Fibroblast of gingiva (primary cell): Measurements from ENCODE around the gene ING5.
"Not testable (repeated sequence)": the region's sequence is repeated elsewhere in the genome, so short reads cannot be mapped to it uniquely, and the experiment has no call there.

ENCODE experiments used
- DNase-seq: peaks from one replicate; pipeline ENCODE4 v3.0.0-alpha.2; 2011; ENCODE audit warnings: low read depth

ING5 gene

GRCh38 chr2:241706537-241706936 lies 4.7 kb downstream of the ING5 start:
- no peak for DNase-seq

GRCh38 chr2:241708879-241709278 lies 7.0 kb downstream of the ING5 start:
- DNase-seq: no peak

GRCh38 chr2:241719093-241719492 lies 17.3 kb downstream of the ING5 start:
- no peak for DNase-seq

GRCh38 chr2:241720099-241720498 lies 18.3 kb downstream of the ING5 start:
- DNase-seq: no peak

GRCh38 chr2:241720560-241720959 lies 18.7 kb downstream of the ING5 start:
- DNase-seq: no peak

- DNase-seq: no peak
Measured at GRCh38 chr2:241721852-241722251, 20.0 kb downstream of the ING5 start.

GRCh38 chr2:241722896-241723454 lies 21.1 kb downstream of the ING5 start:
- no peak for DNase-seq

GRCh38 chr2:241724259-241724974 lies 22.6 kb downstream of the ING5 start:
- no peak for DNase-seq

GRCh38 chr2:241724975-241725870 lies 23.4 kb downstream of the ING5 start:
- DNase-seq: no peak

GRCh38 chr2:241726459-241726858 lies 24.6 kb downstream of the ING5 start:
- no peak for DNase-seq

GRCh38 chr2:241728000-241728399 lies 26.2 kb downstream of the ING5 start:
- no peak for DNase-seq

GRCh38 chr2:241728627-241729026 lies 26.8 kb downstream of the ING5 start:
- no peak for DNase-seq

GRCh38 chr2:241729868-241730267 lies 28.0 kb downstream of the ING5 start:
- no peak for DNase-seq

GRCh38 chr2:241730671-241731293 lies 28.9 kb downstream of the ING5 start:
- no peak for DNase-seq

- DNase-seq: not testable (repeated sequence)
Measured at GRCh38 chr2:241732513-241733186, 30.8 kb downstream of the ING5 start.

GRCh38 chr2:241733391-241734207 lies 31.8 kb downstream of the ING5 start:
- no peak for DNase-seq

- DNase-seq: no peak
Measured at GRCh38 chr2:241734208-241734466, 32.3 kb downstream of the ING5 start.

- peak; percentile 76 for DNase-seq
Measured at GRCh38 chr2:241734467-241735208, 32.8 kb downstream of the ING5 start, which contains the start of gene D2HGDH. Gene D2HGDH (plus strand): TSS chr2:241734630. CDS start chr2:241735225, 595 bp downstream.

- no peak for DNase-seq
Measured at GRCh38 chr2:241736111-241736510, 34.3 kb downstream of the ING5 start.

- no peak for DNase-seq
Measured at GRCh38 chr2:241738040-241738686, 36.3 kb downstream of the ING5 start.
